HEK293 (cell line): ENCODE measurements around the gene GLTP.

Source experiments
- FEZF1 ChIP-seq: fragments of 450-650 bp; formaldehyde crosslinking; IDR thresholded peaks from 2 replicates; pipeline ENCODE4 v1.5.1; 2016; ENCODE audit warnings: missing biosample characterization, missing genetic modification characterization
- KLF1 ChIP-seq: fragments of 450-650 bp; formaldehyde crosslinking; IDR thresholded peaks from 2 replicates; pipeline ENCODE4 v1.5.1; 2016; ENCODE audit warnings: missing biosample characterization, missing genetic modification characterization
- RBAK ChIP-seq: fragments of 450-650 bp; formaldehyde crosslinking; IDR thresholded peaks from 2 replicates; pipeline ENCODE4 v1.5.1; 2016; ENCODE audit warnings: missing biosample characterization, missing genetic modification characterization
- SCRT1 ChIP-seq: fragments of 450-650 bp; formaldehyde crosslinking; IDR thresholded peaks from 2 replicates; pipeline ENCODE4 v1.5.1; 2016; ENCODE audit warnings: missing biosample characterization, missing genetic modification characterization, borderline replicate concordance
- SP2 ChIP-seq: fragments of 450-650 bp; formaldehyde crosslinking; IDR thresholded peaks from 2 replicates; pipeline ENCODE4 v1.5.1; 2016; ENCODE audit warnings: missing biosample characterization, missing genetic modification characterization
- WT1 ChIP-seq: fragments of 450-650 bp; formaldehyde crosslinking; IDR thresholded peaks from 2 replicates; pipeline ENCODE4 v1.5.1; 2016; ENCODE audit warnings: missing biosample characterization, missing genetic modification characterization
- ZBTB1 ChIP-seq: fragments of 450-650 bp; formaldehyde crosslinking; IDR thresholded peaks from 2 replicates; pipeline ENCODE4 v1.5.1; 2016; ENCODE audit warnings: missing biosample characterization, missing genetic modification characterization
- ZFP41 ChIP-seq: fragments of 450-650 bp; formaldehyde crosslinking; IDR thresholded peaks from 2 replicates; pipeline ENCODE4 v1.5.1; 2016; ENCODE audit warnings: missing biosample characterization, missing genetic modification characterization, borderline replicate concordance
- ZNF112 ChIP-seq: fragments of 450-650 bp; formaldehyde crosslinking; IDR thresholded peaks from 2 replicates; pipeline ENCODE4 v1.5.0; 2017; ENCODE audit warnings: missing biosample characterization, missing genetic modification characterization
- ZNF133 ChIP-seq: fragments of 450-650 bp; formaldehyde crosslinking; IDR thresholded peaks from 2 replicates; pipeline ENCODE4 v1.5.1; 2016; ENCODE audit warnings: missing biosample characterization, missing genetic modification characterization
- ZNF148 ChIP-seq: fragments of 450-650 bp; formaldehyde crosslinking; IDR thresholded peaks from 2 replicates; pipeline ENCODE4 v1.5.0; 2017; ENCODE audit warnings: missing biosample characterization, missing genetic modification characterization, borderline replicate concordance
- ZNF155 ChIP-seq: fragments of 450-650 bp; formaldehyde crosslinking; IDR thresholded peaks from 2 replicates; pipeline ENCODE4 v1.5.1; 2016; ENCODE audit warnings: missing biosample characterization, missing genetic modification characterization
- ZNF324 ChIP-seq: fragments of 450-650 bp; formaldehyde crosslinking; IDR thresholded peaks from 2 replicates; pipeline ENCODE4 v1.5.1; 2016; ENCODE audit warnings: missing biosample characterization, missing genetic modification characterization
- ZNF354C ChIP-seq: fragments of 450-650 bp; formaldehyde crosslinking; IDR thresholded peaks from 2 replicates; pipeline ENCODE4 v1.5.1; 2016; ENCODE audit warnings: missing biosample characterization, missing genetic modification characterization, low read depth, borderline replicate concordance
- ZNF391 ChIP-seq: fragments of 450-650 bp; formaldehyde crosslinking; IDR thresholded peaks from 2 replicates; pipeline ENCODE4 v1.5.1; 2016; ENCODE audit warnings: low read depth, missing biosample characterization, missing genetic modification characterization, borderline replicate concordance
- ZNF555 ChIP-seq: fragments of 450-650 bp; formaldehyde crosslinking; conservative IDR thresholded peaks from 2 replicates; pipeline ENCODE4 v1.5.1; 2017; ENCODE audit warnings: missing biosample characterization, mild to moderate bottlenecking, missing genetic modification characterization, inconsistent platforms
- ZNF600 ChIP-seq: fragments of 450-650 bp; formaldehyde crosslinking; IDR thresholded peaks from 2 replicates; pipeline ENCODE4 v1.5.1; 2016; ENCODE audit warnings: missing biosample characterization, missing genetic modification characterization
- ZNF629 ChIP-seq: fragments of 450-650 bp; formaldehyde crosslinking; IDR thresholded peaks from 2 replicates; pipeline ENCODE4 v1.5.1; 2017; ENCODE audit warnings: missing biosample characterization, missing genetic modification characterization
- ZNF677 ChIP-seq: fragments of 450-650 bp; IDR thresholded peaks from 2 replicates; pipeline ENCODE4 v1.5.0; 2018; ENCODE audit warnings: missing biosample characterization, mild to moderate bottlenecking, missing genetic modification characterization, moderate library complexity
- ZNF707 ChIP-seq: fragments of 450-650 bp; formaldehyde crosslinking; IDR thresholded peaks from 2 replicates; pipeline ENCODE4 v1.5.1; 2016; ENCODE audit warnings: missing biosample characterization, missing genetic modification characterization
- ZSCAN5A ChIP-seq: fragments of 450-650 bp; formaldehyde crosslinking; IDR thresholded peaks from 2 replicates; pipeline ENCODE4 v1.5.1; 2016; ENCODE audit warnings: missing biosample characterization, missing genetic modification characterization
- ZXDB ChIP-seq: fragments of 450-650 bp; formaldehyde crosslinking; IDR thresholded peaks from 2 replicates; pipeline ENCODE4 v1.5.1; 2016; ENCODE audit warnings: missing biosample characterization, missing genetic modification characterization
- TF ChIP-seq, protein P1 (sequence below): fragments of 450-650 bp; formaldehyde crosslinking; IDR thresholded peaks from 2 replicates; pipeline ENCODE4; 2016; ENCODE audit warnings: missing biosample characterization, missing genetic modification characterization
- TF ChIP-seq, protein P2 (sequence below): fragments of 450-650 bp; formaldehyde crosslinking; IDR thresholded peaks from 2 replicates; pipeline ENCODE4 v1.5.1; 2016; ENCODE audit warnings: missing biosample characterization, missing genetic modification characterization
- TF ChIP-seq, protein P3 (sequence below): fragments of 450-650 bp; formaldehyde crosslinking; IDR thresholded peaks from 2 replicates; pipeline ENCODE4 v1.5.1; 2017; ENCODE audit warnings: missing biosample characterization, missing genetic modification characterization
- TF ChIP-seq, protein P4 (sequence below): fragments of 450-650 bp; formaldehyde crosslinking; IDR thresholded peaks from 2 replicates; pipeline ENCODE4 v1.5.1; 2016; ENCODE audit warnings: missing biosample characterization, missing genetic modification characterization

GLTP gene

GRCh38 chr12:109880043-109880931, at the start of gene GLTP (continued):
- TF ChIP-seq ZNF600 (tag by site-specific recombination): 0 out of 2 replicates have a peak, but pooled peaks have one; percentile 50
- TF ChIP-seq ZFP41 (tag by site-specific recombination): no peak
- TF ChIP-seq ZNF112 (tag by site-specific recombination): no peak
- no peak for TF ChIP-seq ZNF555 (tag by site-specific recombination)
- no peak for TF ChIP-seq SCRT1
- peak; percentile 39; the same call in 1 of the 2 replicates for TF ChIP-seq ZNF391 (tag by site-specific recombination)
- peak; percentile 65 for TF ChIP-seq ZXDB
- TF ChIP-seq, protein P1, sequence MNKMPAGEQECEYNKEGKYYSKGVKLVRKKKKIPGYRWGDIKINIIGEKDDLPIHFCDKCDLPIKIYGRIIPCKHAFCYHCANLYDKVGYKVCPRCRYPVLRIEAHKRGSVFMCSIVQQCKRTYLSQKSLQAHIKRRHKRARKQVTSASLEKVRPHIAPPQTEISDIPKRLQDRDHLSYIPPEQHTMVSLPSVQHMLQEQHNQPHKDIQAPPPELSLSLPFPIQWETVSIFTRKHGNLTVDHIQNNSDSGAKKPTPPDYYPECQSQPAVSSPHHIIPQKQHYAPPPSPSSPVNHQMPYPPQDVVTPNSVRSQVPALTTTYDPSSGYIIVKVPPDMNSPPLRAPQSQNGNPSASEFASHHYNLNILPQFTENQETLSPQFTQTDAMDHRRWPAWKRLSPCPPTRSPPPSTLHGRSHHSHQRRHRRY (tag by site-specific recombination): no peak
- 0 out of 2 replicates have a peak, but pooled peaks have one; percentile 11 for TF ChIP-seq ZNF133 (tag by site-specific recombination)
- TF ChIP-seq, protein P2, sequence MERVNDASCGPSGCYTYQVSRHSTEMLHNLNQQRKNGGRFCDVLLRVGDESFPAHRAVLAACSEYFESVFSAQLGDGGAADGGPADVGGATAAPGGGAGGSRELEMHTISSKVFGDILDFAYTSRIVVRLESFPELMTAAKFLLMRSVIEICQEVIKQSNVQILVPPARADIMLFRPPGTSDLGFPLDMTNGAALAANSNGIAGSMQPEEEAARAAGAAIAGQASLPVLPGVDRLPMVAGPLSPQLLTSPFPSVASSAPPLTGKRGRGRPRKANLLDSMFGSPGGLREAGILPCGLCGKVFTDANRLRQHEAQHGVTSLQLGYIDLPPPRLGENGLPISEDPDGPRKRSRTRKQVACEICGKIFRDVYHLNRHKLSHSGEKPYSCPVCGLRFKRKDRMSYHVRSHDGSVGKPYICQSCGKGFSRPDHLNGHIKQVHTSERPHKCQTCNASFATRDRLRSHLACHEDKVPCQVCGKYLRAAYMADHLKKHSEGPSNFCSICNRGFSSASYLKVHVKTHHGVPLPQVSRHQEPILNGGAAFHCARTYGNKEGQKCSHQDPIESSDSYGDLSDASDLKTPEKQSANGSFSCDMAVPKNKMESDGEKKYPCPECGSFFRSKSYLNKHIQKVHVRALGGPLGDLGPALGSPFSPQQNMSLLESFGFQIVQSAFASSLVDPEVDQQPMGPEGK (tag by site-specific recombination): peak; percentile 76
- TF ChIP-seq ZNF677 (tag by site-specific recombination): 0 out of 2 replicates have a peak, but pooled peaks have one; percentile 33
- TF ChIP-seq, protein P3, sequence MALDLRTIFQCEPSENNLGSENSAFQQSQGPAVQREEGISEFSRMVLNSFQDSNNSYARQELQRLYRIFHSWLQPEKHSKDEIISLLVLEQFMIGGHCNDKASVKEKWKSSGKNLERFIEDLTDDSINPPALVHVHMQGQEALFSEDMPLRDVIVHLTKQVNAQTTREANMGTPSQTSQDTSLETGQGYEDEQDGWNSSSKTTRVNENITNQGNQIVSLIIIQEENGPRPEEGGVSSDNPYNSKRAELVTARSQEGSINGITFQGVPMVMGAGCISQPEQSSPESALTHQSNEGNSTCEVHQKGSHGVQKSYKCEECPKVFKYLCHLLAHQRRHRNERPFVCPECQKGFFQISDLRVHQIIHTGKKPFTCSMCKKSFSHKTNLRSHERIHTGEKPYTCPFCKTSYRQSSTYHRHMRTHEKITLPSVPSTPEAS (tag by site-specific recombination): no peak
- 0 out of 2 replicates have a peak, but pooled peaks have one; percentile 64 for TF ChIP-seq ZNF324
- no peak for TF ChIP-seq ZBTB1 (tag by site-specific recombination)
- TF ChIP-seq SP2: peak; percentile 42
- TF ChIP-seq RBAK (tag by site-specific recombination): 0 out of 2 replicates have a peak, but pooled peaks have one; percentile 28
- peak; percentile 70 for TF ChIP-seq WT1 (tag by site-specific recombination)
- no peak for TF ChIP-seq FEZF1 (tag by site-specific recombination)
- no peak for TF ChIP-seq ZNF354C
- no peak for TF ChIP-seq ZNF629 (tag by site-specific recombination)
- TF ChIP-seq ZSCAN5A (tag by site-specific recombination): 0 out of 2 replicates have a peak, but pooled peaks have one; percentile 63
- TF ChIP-seq ZNF707 (tag by site-specific recombination): no peak
- TF ChIP-seq ZNF148 (tag by site-specific recombination): no peak
- peak; percentile 21; the same call in 1 of the 2 replicates for TF ChIP-seq KLF1 (tag by site-specific recombination)
- no peak for TF ChIP-seq ZNF155 (tag by site-specific recombination)
- TF ChIP-seq, protein P4, sequence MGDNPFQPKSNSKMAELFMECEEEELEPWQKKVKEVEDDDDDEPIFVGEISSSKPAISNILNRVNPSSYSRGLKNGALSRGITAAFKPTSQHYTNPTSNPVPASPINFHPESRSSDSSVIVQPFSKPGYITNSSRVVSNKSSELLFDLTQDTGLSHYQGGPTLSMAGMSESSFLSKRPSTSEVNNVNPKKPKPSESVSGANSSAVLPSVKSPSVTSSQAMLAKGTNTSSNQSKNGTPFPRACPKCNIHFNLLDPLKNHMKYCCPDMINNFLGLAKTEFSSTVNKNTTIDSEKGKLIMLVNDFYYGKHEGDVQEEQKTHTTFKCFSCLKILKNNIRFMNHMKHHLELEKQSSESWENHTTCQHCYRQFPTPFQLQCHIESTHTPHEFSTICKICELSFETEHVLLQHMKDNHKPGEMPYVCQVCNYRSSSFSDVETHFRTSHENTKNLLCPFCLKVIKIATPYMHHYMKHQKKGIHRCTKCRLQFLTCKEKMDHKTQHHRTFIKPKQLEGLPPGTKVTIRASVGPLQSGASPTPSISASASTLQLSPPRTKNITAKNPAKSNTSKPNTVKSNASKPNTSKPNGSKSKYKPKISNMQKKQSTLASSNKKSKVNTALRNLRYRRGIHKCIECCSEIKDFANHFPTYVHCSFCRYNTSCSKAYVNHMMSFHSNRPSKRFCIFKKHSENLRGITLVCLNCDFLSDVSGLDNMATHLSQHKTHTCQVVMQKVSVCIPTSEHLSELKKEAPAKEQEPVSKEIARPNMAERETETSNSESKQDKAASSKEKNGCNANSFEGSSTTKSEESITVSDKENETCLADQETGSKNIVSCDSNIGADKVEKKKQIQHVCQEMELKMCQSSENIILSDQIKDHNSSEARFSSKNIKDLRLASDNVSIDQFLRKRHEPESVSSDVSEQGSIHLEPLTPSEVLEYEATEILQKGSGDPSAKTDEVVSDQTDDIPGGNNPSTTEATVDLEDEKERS (tag by site-specific recombination): no peak
